HS-27A (cell line): ENCODE measurements around the gene CNTROB.
"Not testable (repeated sequence)": the region's sequence is repeated elsewhere in the genome, so short reads cannot be mapped to it uniquely, and the experiment has no call there.

Source experiments
- DNase-seq: peaks from one replicate; pipeline ENCODE4 v3.0.0-alpha.2; 2012; ENCODE audit warnings: low read depth, missing footprints

The CNTROB gene

GRCh38 chr17:7943291-7943690 lies 11.3 kb downstream of the CNTROB start:
- no peak for DNase-seq

GRCh38 chr17:7944326-7944725 lies 12.3 kb downstream of the CNTROB start:
- no peak for DNase-seq

GRCh38 chr17:7945651-7946050 lies 13.6 kb downstream of the CNTROB start:
- DNase-seq, result no peak

GRCh38 chr17:7946441-7946840 lies 14.4 kb downstream of the CNTROB start:
- DNase-seq, result no peak

- no peak for DNase-seq
Measured at GRCh38 chr17:7947651-7948050, 15.6 kb downstream of the CNTROB start.

GRCh38 chr17:7950578-7950977 lies 18.6 kb downstream of the CNTROB start:
- DNase-seq, result no peak

GRCh38 chr17:7951143-7951792 lies 19.3 kb downstream of the CNTROB start:
- no peak for DNase-seq

- DNase-seq, result not testable (repeated sequence)
Measured at GRCh38 chr17:7953266-7953665, 21.3 kb downstream of the CNTROB start.

GRCh38 chr17:7955414-7956227 lies 23.6 kb downstream of the CNTROB start:
- DNase-seq, result no peak

- DNase-seq, result no peak
Measured at GRCh38 chr17:7956228-7956965, 24.4 kb downstream of the CNTROB start.

GRCh38 chr17:7959503-7960253 lies 27.7 kb downstream of the CNTROB start:
- DNase-seq, result no peak

GRCh38 chr17:7961421-7961820 lies 29.4 kb downstream of the CNTROB start:
- DNase-seq, result no peak

GRCh38 chr17:7967751-7968150 lies 35.7 kb downstream of the CNTROB start:
- no peak for DNase-seq

GRCh38 chr17:7969433-7969832 lies 37.4 kb downstream of the CNTROB start:
- DNase-seq, result no peak

- no peak for DNase-seq
Measured at GRCh38 chr17:7971651-7972050, 39.6 kb downstream of the CNTROB start.

- DNase-seq, result no peak
Measured at GRCh38 chr17:7972131-7972785, 40.3 kb downstream of the CNTROB start.

- no peak for DNase-seq
Measured at GRCh38 chr17:7974638-7975131, 42.7 kb downstream of the CNTROB start.

GRCh38 chr17:7977039-7977438 lies 45.0 kb downstream of the CNTROB start:
- no peak for DNase-seq

- no peak for DNase-seq
Measured at GRCh38 chr17:7977805-7978204, 45.8 kb downstream of the CNTROB start.

GRCh38 chr17:7982173-7982572 lies 50.2 kb downstream of the CNTROB start:
- DNase-seq, result no peak

GRCh38 chr17:7982666-7983065 lies 50.7 kb downstream of the CNTROB start:
- no peak for DNase-seq
